IMR-90 (cell line): ENCODE data around the gene BAMBI. TPM values are rescaled to one million over a fixed set of nuclear protein-coding genes. Genes with fewer than 3 reads are reported as not detected.

ENCODE experiments used
- ATAC-seq: fragments of 200-7000 bp; cut with Tn5 transposase; 2 replicates; pipeline ENCODE4 v1.9.1; 2020; ENCODE audit warnings: low read depth, mild to moderate bottlenecking, moderate library complexity
- BruUV-seq: library from RNA; stranded (reverse); fragments of 400-500 nt; replicated peaks from 2 replicates; lab custom pipeline; 2021; lab: Mats Ljungman, UMichigan
- CTCF ChIA-PET: fragments of 300-600 bp; formaldehyde crosslinking; extraction: SDS; loops from one replicate; lab custom pipeline; 2021; ENCODE audit warnings: antibody characterized with exemption; lab: Yijun Ruan, JAX
- POLR2A ChIA-PET: fragments of 300-600 bp; sonication (Branson Sonifier 250); formaldehyde crosslinking; loops from one replicate; lab custom pipeline; 2022; ENCODE audit warnings: antibody characterized with exemption; ENCODE audit not compliant: unreplicated experiment; lab: Charles Lee
- DNase-seq: peaks from one replicate; pipeline ENCODE4 v3.0.0; 2013
- H2AFZ ChIP-seq: replicated peaks from 2 replicates; pipeline ENCODE3; 2013; ENCODE audit warnings: low read length, mild to moderate bottlenecking; ENCODE audit not compliant: poor library complexity
- H2AK5ac ChIP-seq: 2 replicates; pipeline ENCODE4 v1.6.1; 2013; ENCODE audit warnings: low read depth, low read length, inconsistent platforms
- H2AK9ac ChIP-seq: replicated peaks from 2 replicates; pipeline ENCODE3; 2013; ENCODE audit warnings: mild to moderate bottlenecking, low read depth, low read length, moderate library complexity; ENCODE audit not compliant: poor library complexity
- H2BK120ac ChIP-seq: 2 replicates; pipeline ENCODE4 v1.6.1; 2013; ENCODE audit warnings: low read depth, low read length, inconsistent platforms
- H2BK15ac ChIP-seq: 3 replicates; pipeline ENCODE4 v1.6.1; 2013; ENCODE audit warnings: low read depth, low read length, inconsistent platforms
- H2BK20ac ChIP-seq: 2 replicates; pipeline ENCODE4 v1.6.1; 2013; ENCODE audit warnings: low read depth, mild to moderate bottlenecking, inconsistent platforms, low read length, moderate library complexity
- H2BK5ac ChIP-seq: 2 replicates; pipeline ENCODE4 v1.6.1; 2013; ENCODE audit warnings: mild to moderate bottlenecking, low read depth, low read length, inconsistent platforms; ENCODE audit not compliant: poor library complexity, severe bottlenecking
- H3K14ac ChIP-seq: replicated peaks from 2 replicates; pipeline ENCODE4 v1.6.1; 2013; ENCODE audit warnings: low read depth, low read length, inconsistent platforms
- H3K18ac ChIP-seq: 2 replicates; pipeline ENCODE4 v1.6.1; 2013; ENCODE audit warnings: low read depth, low read length, control low read depth
- H3K23ac ChIP-seq: 2 replicates; pipeline ENCODE4 v1.6.1; 2013; ENCODE audit warnings: low read depth, low read length, inconsistent platforms
- H3K27ac ChIP-seq: 2 replicates; pipeline ENCODE4 v1.5.1; 2013; ENCODE audit warnings: mild to moderate bottlenecking, control low read depth, low read length; ENCODE audit not compliant: insufficient read depth
- H3K27me3 ChIP-seq: 2 replicates; pipeline ENCODE4 v1.6.1; 2013; ENCODE audit warnings: low read length; ENCODE audit not compliant: control insufficient read depth, insufficient read depth
- H3K36me3 ChIP-seq: 2 replicates; pipeline ENCODE4 v1.6.1; 2013; ENCODE audit warnings: low read length, mixed read lengths; ENCODE audit not compliant: control insufficient read depth, insufficient read depth
- H3K4ac ChIP-seq: 2 replicates; pipeline ENCODE4 v1.6.1; 2013; ENCODE audit warnings: low read depth, low read length, inconsistent platforms
- H3K4me1 ChIP-seq: 2 replicates; pipeline ENCODE4 v1.6.1; 2013; ENCODE audit warnings: low read length, mixed read lengths; ENCODE audit not compliant: control insufficient read depth, insufficient read depth
- H3K4me2 ChIP-seq: 2 replicates; pipeline ENCODE4 v1.6.1; 2013; ENCODE audit warnings: low read depth, mild to moderate bottlenecking, control low read depth, low read length, moderate library complexity
- H3K4me3 ChIP-seq: 2 replicates; pipeline ENCODE4 v1.5.1; 2013; ENCODE audit warnings: low read depth, mild to moderate bottlenecking, control low read depth, low read length, moderate library complexity; ENCODE audit not compliant: insufficient read depth
- H3K56ac ChIP-seq: 2 replicates; pipeline ENCODE4 v1.6.1; 2013; ENCODE audit warnings: low read length, inconsistent platforms; ENCODE audit not compliant: insufficient read depth; ENCODE audit errors: extremely low read depth
- H3K79me1 ChIP-seq, 2 experiments: 2 replicates each; pipeline ENCODE4 v1.6.1; 2013; ENCODE audit warnings: low read length in 2 of 2, inconsistent platforms in 1 of 2, low read depth in 1 of 2
- H3K9ac ChIP-seq: 2 replicates; pipeline ENCODE4 v1.6.1; 2013; ENCODE audit warnings: low read depth, low read length, control low read depth
- H3K9me1 ChIP-seq: 2 replicates; pipeline ENCODE4 v1.6.1; 2013; ENCODE audit warnings: low read length, inconsistent platforms; ENCODE audit not compliant: insufficient read depth
- H3K9me3 ChIP-seq: 2 replicates; pipeline ENCODE4 v1.6.1; 2013; ENCODE audit warnings: low read length; ENCODE audit not compliant: control insufficient read depth, insufficient read depth
- H4K20me1 ChIP-seq: 2 replicates; pipeline ENCODE4 v1.6.1; 2013; ENCODE audit warnings: low read length, inconsistent platforms; ENCODE audit not compliant: insufficient read depth
- H4K5ac ChIP-seq: 2 replicates; pipeline ENCODE4 v1.6.1; 2013; ENCODE audit warnings: mild to moderate bottlenecking, low read depth, low read length, control low read depth
- H4K8ac ChIP-seq, 2 experiments: 2 replicates each; pipeline ENCODE4 v1.6.1; 2013; ENCODE audit warnings: low read depth in 2 of 2, low read length in 2 of 2, control low read depth in 1 of 2, inconsistent platforms in 1 of 2
- H4K91ac ChIP-seq: 2 replicates; pipeline ENCODE4 v1.6.1; 2013; ENCODE audit warnings: low read depth, low read length, inconsistent platforms; ENCODE audit not compliant: insufficient read depth
- CEBPB ChIP-seq: IDR thresholded peaks from 2 replicates; pipeline ENCODE4 v1.6.1; 2012; ENCODE audit warnings: low read depth, low read length, improper control_type of control experiment
- FOS ChIP-seq: fragments of 150-350 bp; IDR thresholded peaks from 2 replicates; pipeline ENCODE4 v1.6.1; 2016; ENCODE audit warnings: low read depth, low read length
- MAFK ChIP-seq: IDR thresholded peaks from 2 replicates; pipeline ENCODE4 v1.6.1; 2012; ENCODE audit warnings: low read depth, low read length, improper control_type of control experiment
- RAD21 ChIP-seq: IDR thresholded peaks from 2 replicates; pipeline ENCODE4 v1.6.1; 2012; ENCODE audit warnings: low read length, improper control_type of control experiment
- WGBS, 2 experiments: methylation state at CpG; one replicate each; pipeline versions ENCODE4 v1.1.5 to v1.1.7; 2013; ENCODE audit warnings: missing lambda C conversion rate in 2 of 2; ENCODE audit not compliant: insufficient read length in 1 of 2; ENCODE audit errors: extremely low coverage in 2 of 2; 5-methylcytosine and 5-hydroxymethylcytosine counted together
- dilution Hi-C: fragments of 300-500 bp; cut with HindIII; formaldehyde crosslinking; loops from one replicate; pipeline ENCODE4 v1.14.3; 2018; ENCODE audit warnings: low sequenced_read_pairs; ENCODE audit not compliant: unreplicated experiment
- in situ Hi-C: fragments of 300-500 bp; cut with MboI; formaldehyde crosslinking; loops from 3 replicates; pipeline ENCODE4 v1.14.3; 2019; ENCODE audit warnings: low sequenced_read_pairs, inconsistent platforms, mixed read lengths
- intact Hi-C: fragments of 100-400 bp; cut with micrococcal nuclease; formaldehyde crosslinking; loops from 2 replicates; pipeline ENCODE4 v1.10.0; 2022
- polyA plus RNA-seq, 3 experiments: library from polyadenylated mRNA; depleted of rRNA; stranded (reverse); fragments of >200 nt; gene quantifications; 2 replicates each; pipeline ENCODE4 v1.2.3, GENCODE V29; 2012; ENCODE audit warnings: low replicate concordance in 1 of 3
- total RNA-seq: library from RNA; depleted of rRNA; stranded (reverse); fragments of >200 nt; gene quantifications from 2 replicates; pipeline ENCODE4 v1.2.3, GENCODE V29; 2012

The BAMBI gene
- total and polyA plus RNA-seq, 2 of the 4 experiments (the other 2 are of a cell fraction) = 14.4 to 19.4 TPM

GRCh38 chr10:28663576-28664368, 13.5 kb upstream of the BAMBI start (continued):
- peak; percentile 100 for TF ChIP-seq RAD21

- Histone ChIP-seq H3K79me1 (no peaks in the 10 kb centered on the region), H3K9ac (no peak overlapping the region), H2BK120ac (no peak overlapping the region), H3K4me3 (no peak overlapping the region), H4K91ac (no peak overlapping the region), H2AK9ac (no peak overlapping the region), H3K14ac (no peak overlapping the region), H4K20me1 (no peaks in the 10 kb centered on the region), H2AK5ac (no peak overlapping the region), H2BK5ac (no peak overlapping the region), H3K27ac (no peak overlapping the region), H3K4me2 (no peak overlapping the region), H3K56ac (no peak overlapping the region), H3K9me3 (no peaks in the 10 kb centered on the region), H3K18ac (no peak overlapping the region), H3K23ac (no peak overlapping the region), H4K8ac (no peak overlapping the region), H3K4me1 (peaks cover 6% of the 10 kb centered on the region), H4K5ac (no peak overlapping the region), H2AFZ (no peak overlapping the region), H3K4ac (peak overlapping the region; percentile 30; the same call in 1 of the 2 replicates), H2BK20ac (no peak overlapping the region), H2BK15ac (no peak overlapping the region), H3K9me1 (peaks cover 7% of the 10 kb centered on the region; the same call in 1 of the 2 replicates), H3K27me3 (peaks cover 31% of the 10 kb centered on the region), H3K36me3 (no peaks in the 10 kb centered on the region)
- ChIA-PET CTCF (interaction anchor here (0.6 to 2.1 kb wide), 26 partner anchors 12 to 648 kb away, joined by 3 to 16 read pairs (median 3); no protein-coding TSS in a partner anchor), POLR2A (no interaction called here)
- in situ Hi-C loops = no loop called here
- TF ChIP-seq CEBPB (peak; percentile 73), FOS (peak; percentile 18; the same call in 1 of the 2 replicates), MAFK (no peak)
- intact Hi-C loops = loop anchor here (1.0 kb wide), 3 partner anchors 327 to 640 kb away; no protein-coding TSS in a partner anchor
- no TSS peak for BruUV-seq
- dilution Hi-C loops = no loop called here
- 17% methylated on average over 1 of the region's 6 CpGs; no CpG with 5 or more reads in 1 of the 2 experiments for WGBS, 2 experiments
- peak; percentile 53 for ATAC-seq
- DNase-seq = peak; percentile 79
Observed at GRCh38 chr10:28664369-28664740, 13.0 kb upstream of the BAMBI start.
